OCI-M1 (cell line): Measurements from ENCODE around the gene HS6ST2.
A peak's percentile ranks its signal among the peaks of the same experiment; 100 is the strongest.

Source experiments
- DNase-seq: peaks from one replicate; lab custom pipeline; 2025; lab: John Stamatoyannopoulos, UW

Gene HS6ST2

GRCh38 chrX:132613801-132614200, 344.6 kb downstream of the HS6ST2 start:
- DNase-seq, result no peak

GRCh38 chrX:132612821-132613564, 345.4 kb downstream of the HS6ST2 start:
- peak; percentile 22 for DNase-seq

- no peak for DNase-seq
These were observed 347.9 kb downstream of the HS6ST2 start for GRCh38 chrX:132610536-132610935.

- DNase-seq, result no peak
These were observed 349.0 kb downstream of the HS6ST2 start for GRCh38 chrX:132609362-132609848.

GRCh38 chrX:132603700-132604286, 354.6 kb downstream of the HS6ST2 start:
- no peak for DNase-seq

GRCh38 chrX:132602701-132603100, 355.7 kb downstream of the HS6ST2 start:
- no peak for DNase-seq

GRCh38 chrX:132594999-132595398, 363.4 kb downstream of the HS6ST2 start:
- DNase-seq, result no peak

GRCh38 chrX:132594129-132594528, 364.3 kb downstream of the HS6ST2 start:
- no peak for DNase-seq

- DNase-seq, result peak; percentile 17
These were observed 365.5 kb downstream of the HS6ST2 start for GRCh38 chrX:132592880-132593279.

- no peak for DNase-seq
These were observed 366.6 kb downstream of the HS6ST2 start for GRCh38 chrX:132591719-132592275.

- no peak for DNase-seq
These were observed 367.9 kb downstream of the HS6ST2 start for GRCh38 chrX:132590350-132591026.

GRCh38 chrX:132584936-132585335, 373.5 kb downstream of the HS6ST2 start:
- DNase-seq, result no peak

GRCh38 chrX:132576939-132577338, 381.5 kb downstream of the HS6ST2 start:
- no peak for DNase-seq
